ENCODE data around the gene TREML4. TPM values are rescaled to one million over a fixed set of nuclear protein-coding genes. Genes with fewer than 3 reads are reported as not detected.

TREML4 gene
- total RNA-seq, 4 donors from 2014 or later = not detected

GRCh38 chr6:41275489-41275888 lies 47.3 kb downstream of the TREML4 start:
- no peak for TF ChIP-seq CTCF (IDR thresholded peaks at IDR 0.05; ENCODE audit: low read depth)

- no peak for TF ChIP-seq CTCF (IDR thresholded peaks at IDR 0.05; ENCODE audit: low read depth)
Measured at GRCh38 chr6:41277605-41278004, 49.5 kb downstream of the TREML4 start.

- TF ChIP-seq CTCF (IDR thresholded peaks at IDR 0.05; ENCODE audit: low read depth) = no peak
Measured at GRCh38 chr6:41278699-41279405, 50.7 kb downstream of the TREML4 start.

GRCh38 chr6:41280381-41281057 lies 52.4 kb downstream of the TREML4 start:
- TF ChIP-seq CTCF (IDR thresholded peaks at IDR 0.05; ENCODE audit: low read depth) = no peak

- no peak for TF ChIP-seq CTCF (IDR thresholded peaks at IDR 0.05; ENCODE audit: low read depth)
Measured at GRCh38 chr6:41283600-41283999, 55.5 kb downstream of the TREML4 start.

GRCh38 chr6:41284726-41285125 lies 56.6 kb downstream of the TREML4 start:
- no peak for TF ChIP-seq CTCF (IDR thresholded peaks at IDR 0.05; ENCODE audit: low read depth)

- TF ChIP-seq CTCF (IDR thresholded peaks at IDR 0.05; ENCODE audit: low read depth) = no peak
Measured at GRCh38 chr6:41286544-41287346, 58.6 kb downstream of the TREML4 start, which contains the start of gene TREM1. Gene TREM1 (minus strand): TSS chr6:41286682. CDS start chr6:41286655, 27 bp downstream.

All from subcutaneous adipose tissue (tissue), 4 donors.